Stimulated activated naive CD8-positive, alpha-beta T cell treated with anti-CD3 and anti-CD28 coated beads, Interleukin-15, Interleukin-2, amounts not matched to agents 100 U/mL and 50 U/mL, for 24 hours (primary cell): ENCODE data around the gene DUOXA1.

Source experiments
- ATAC-seq: fragments of 150-1000 bp; cut with Tn5 transposase; one replicate; pipeline ENCODE4 v1.10.0; 2021
- DNase-seq: peaks from one replicate; pipeline ENCODE4 v3.0.0; 2021

The DUOXA1 gene

DNA sequence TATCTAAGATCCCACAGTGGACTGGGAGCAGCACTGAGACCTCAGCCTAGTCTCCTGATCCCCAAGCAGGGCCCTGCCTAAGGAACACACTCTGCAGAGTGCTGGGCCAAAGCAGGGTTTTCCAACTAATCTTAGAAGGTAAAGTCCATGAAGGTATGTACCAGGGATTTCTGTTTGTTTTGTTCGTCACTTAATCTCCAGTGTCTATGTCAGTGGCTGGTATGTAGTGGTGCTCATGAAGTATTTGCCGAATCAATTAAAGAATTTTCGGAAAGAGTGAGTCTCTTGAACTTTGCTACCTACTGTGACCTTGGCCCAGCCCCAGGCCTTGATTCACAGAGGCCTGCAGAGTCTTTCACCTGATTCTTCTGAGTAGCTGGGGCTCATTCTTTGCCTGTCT is 1.8 kb upstream of the DUOXA1 start:
- no peak for ATAC-seq
- no peak for DNase-seq

DNA sequence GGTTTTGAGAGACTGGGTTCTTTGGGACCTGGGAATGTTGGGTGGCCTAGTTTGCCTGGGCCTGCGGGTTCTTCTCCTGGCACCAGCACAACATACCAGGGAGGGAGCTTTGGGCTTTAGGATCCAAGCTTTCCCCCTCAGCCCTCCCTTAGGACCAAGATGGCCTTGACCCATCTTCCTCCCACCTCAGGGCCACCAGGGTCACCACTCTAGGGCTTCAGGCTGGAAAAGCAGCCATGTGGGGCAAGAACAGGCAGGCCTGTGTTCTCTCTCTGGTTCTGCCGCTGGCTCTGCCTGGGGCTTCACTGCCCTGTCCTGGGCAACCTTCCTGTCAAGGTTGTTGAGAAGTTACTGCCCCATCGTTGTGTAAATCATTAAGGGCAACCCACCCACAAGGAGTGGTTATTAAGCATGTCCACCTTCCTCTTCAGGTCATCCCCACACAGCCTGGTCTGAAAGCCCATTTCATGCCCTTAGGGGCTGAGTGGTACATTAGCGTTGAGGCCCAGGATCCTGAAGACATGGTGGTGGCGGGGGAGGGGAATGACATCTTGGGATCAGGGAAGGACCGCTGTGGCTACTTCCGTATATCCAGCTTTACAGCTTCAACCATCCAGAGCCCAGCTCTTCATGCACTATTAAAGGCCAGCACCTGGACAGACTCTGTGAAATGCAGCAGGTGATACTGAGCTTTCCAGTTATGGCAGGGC is 767 bp upstream of the DUOXA1 start:
- DNase-seq (no peak), ATAC-seq (no peak)

- ATAC-seq (no peak), DNase-seq (no peak)
These were observed 574 bp downstream of the DUOXA1 start for GRCh38 chr15:45128971-45129639.

GRCh38 chr15:45126535-45127158 is 3.0 kb downstream of the DUOXA1 start:
- DNase-seq, result no peak

GRCh38 chr15:45123397-45123796 is 6.3 kb downstream of the DUOXA1 start:
- ATAC-seq, result no peak
- DNase-seq, result no peak

More at GRCh38 chr15:45126535-45127158, 3.0 kb downstream of the DUOXA1 start:
- no peak for ATAC-seq

- DNase-seq (no peak), ATAC-seq (no peak)
These were observed 7.0 kb downstream of the DUOXA1 start for GRCh38 chr15:45122719-45123118.

- DNase-seq (no peak), ATAC-seq (no peak)
These were observed 7.8 kb downstream of the DUOXA1 start for GRCh38 chr15:45121706-45122417.

DNA sequence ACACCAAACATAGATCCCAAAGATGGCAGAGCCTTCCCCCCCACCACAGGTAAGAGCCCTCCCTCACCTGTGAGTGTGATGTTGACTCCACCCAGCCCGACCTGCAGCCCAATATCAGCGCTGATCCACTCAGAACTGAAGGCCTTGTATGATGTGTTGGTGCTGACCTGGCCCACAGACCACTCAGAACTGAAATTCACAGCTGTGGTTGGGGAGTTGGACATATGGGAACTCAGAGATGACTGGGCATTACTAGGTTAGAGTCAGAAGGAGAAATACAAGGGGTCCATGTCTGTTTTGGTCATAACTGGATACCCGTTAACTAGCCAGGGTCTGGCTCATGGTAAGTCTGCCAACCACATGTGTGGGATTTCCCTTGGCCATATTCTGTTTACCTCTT is 8.7 kb downstream of the DUOXA1 start:
- no peak for DNase-seq
- ATAC-seq, result no peak

- no peak for DNase-seq
- no peak for ATAC-seq
These were observed 9.4 kb downstream of the DUOXA1 start for GRCh38 chr15:45120081-45120972.

- DNase-seq, result no peak
These were observed 10.7 kb downstream of the DUOXA1 start for GRCh38 chr15:45118996-45119395.

GRCh38 chr15:45118131-45118588 is 11.5 kb downstream of the DUOXA1 start:
- DNase-seq (peak; percentile 88), ATAC-seq (peak; percentile 97)

More at GRCh38 chr15:45118996-45119395, 10.7 kb downstream of the DUOXA1 start:
- no peak for ATAC-seq

DNA sequence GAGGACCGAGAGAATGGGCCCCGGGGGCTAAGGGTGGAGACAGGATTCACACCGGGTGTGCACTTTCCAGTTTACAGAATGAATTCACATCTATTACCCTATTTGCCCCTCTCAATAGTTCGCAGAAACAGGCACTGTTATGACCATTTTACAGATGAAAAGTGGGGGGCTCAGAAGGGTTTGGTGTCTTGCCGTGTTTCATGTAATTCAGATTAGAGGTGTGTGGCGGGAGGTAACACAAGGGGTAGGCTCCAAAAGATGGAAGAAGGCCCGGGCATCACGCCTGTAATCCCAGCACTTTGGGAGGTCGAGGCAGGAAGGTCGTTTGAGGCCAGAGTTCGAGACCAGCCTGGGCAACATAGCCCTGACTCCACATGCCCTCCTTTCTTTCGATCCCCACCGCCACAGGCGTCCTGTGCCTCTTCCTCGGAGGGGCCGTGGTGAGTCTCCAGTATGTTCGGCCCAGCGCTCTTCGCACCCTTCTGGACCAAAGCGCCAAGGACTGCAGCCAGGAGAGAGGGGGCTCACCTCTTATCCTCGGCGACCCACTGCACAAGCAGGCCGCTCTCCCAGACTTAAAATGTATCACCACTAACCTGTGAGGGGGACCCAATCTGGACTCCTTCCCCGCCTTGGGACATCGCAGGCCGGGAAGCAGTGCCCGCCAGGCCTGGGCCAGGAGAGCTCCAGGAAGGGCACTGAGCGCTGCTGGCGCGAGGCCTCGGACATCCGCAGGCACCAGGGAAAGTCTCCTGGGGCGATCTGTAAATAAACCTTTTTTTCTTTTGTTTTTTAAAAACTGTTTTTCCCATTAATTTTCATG is 12.2 kb downstream of the DUOXA1 start:
- DNase-seq (no peak), ATAC-seq (peak; percentile 12)

GRCh38 chr15:45116482-45117307 is 13.0 kb downstream of the DUOXA1 start:
- ATAC-seq (no peak), DNase-seq (no peak)

DNA sequence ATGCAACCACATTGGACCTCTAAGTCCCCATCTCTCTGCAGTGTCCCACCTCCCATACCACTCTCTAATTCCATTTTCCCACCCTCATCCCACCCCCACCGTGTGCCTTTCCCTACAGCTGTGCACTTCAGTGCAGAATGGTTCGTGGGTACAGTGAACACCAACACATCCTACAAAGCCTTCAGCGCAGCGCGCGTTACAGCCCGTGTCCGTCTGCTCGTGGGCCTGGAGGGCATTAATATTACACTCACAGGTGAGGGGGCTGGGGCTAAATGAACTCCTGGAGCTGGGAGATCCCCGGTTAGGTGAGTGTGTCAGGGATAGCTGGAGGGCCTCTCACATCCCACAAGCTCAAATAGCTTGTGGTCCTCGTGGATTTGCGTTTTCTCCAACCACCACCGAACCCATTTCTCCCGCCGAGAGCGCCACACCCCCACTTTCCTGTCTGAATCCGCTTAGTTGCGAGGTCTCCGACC is 13.6 kb downstream of the DUOXA1 start:
- ATAC-seq (no peak), DNase-seq (no peak)

DNA sequence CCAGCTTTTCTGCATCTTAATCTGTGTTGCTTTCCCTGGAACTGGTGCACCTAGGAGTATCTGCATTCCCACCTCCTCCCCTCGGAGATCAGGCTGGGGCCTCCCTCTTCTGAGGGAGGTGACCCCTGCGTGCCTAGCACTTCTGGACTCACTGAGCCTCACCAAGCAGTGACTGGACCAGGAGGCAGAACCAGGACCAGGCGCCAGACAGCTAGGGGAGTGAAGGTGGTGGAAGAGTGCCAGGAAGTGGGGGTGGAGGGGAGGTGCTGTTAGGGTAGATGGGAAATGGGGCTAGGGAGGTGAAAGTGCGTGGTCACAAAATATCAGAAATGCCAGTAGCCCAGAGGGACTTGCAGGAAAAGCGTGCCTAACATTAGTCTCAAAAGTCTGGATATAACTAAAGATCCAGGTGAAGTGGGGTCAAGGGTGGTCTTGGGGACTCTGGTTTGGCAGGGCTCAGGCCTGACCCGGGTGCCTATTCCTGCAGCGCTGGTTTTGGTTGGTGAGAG is 14.3 kb downstream of the DUOXA1 start:
- no peak for ATAC-seq
- DNase-seq, result no peak

DNA sequence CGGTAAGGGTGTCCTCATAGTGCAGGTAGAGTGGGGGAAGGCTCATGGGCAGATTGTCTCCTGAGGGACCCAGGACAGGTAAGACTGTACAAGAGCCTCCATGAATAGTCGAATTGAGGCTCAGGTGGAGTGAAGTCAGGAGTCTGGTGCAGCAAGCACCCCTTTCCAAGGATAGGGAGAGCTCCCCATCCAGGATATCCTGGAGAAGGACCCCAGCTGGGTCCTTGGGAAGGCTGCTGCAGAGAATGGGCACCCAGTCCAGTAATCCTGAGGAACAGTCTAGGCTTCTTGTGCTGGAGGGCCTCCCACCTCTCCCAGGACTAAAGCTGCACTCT is 15.0 kb downstream of the DUOXA1 start:
- no peak for ATAC-seq
- DNase-seq, result no peak

DNA sequence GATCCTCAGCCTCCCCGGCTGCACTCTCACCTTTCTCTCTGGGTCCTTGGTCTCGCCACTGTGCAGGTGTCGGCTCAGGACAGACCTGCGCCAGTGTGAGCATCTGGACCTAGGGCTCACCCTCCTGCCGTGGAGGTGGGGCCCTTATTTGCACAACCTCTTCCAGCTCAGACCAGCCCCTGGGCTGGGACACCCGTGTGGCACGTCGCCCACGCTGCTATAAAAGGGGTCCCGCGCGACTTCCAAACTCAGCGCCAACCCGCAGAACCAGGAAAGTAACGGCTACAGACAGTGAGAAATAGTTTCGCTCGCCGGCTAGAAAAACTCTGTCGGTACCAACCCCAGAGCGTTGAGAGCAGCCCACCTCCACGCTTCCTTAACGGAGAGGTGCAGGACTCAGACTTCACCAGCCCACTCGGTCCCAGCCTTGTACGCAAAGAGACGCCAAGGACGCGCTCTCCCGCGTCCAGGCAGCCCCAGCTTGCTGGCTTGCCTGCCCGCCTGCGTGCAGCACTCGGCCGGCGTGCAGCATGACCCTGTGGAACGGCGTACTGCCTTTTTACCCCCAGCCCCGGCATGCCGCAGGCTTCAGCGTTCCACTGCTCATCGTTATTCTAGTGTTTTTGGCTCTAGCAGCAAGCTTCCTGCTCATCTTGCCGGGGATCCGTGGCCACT is 15.5 kb downstream of the DUOXA1 start, which contains the start of the genes DUOX2 and DUOXA2:
Gene DUOX2 (minus strand): TSS at position 97 of the 675 bp plus-strand sequence. CDS start 761 bp downstream, outside the sequence.
Gene DUOXA2 (plus strand): TSS at position 251 of the 675 bp plus-strand sequence. CDS start 280 bp downstream, at position 531.
- DNase-seq (no peak), ATAC-seq (no peak)

- ATAC-seq, result no peak
- no peak for DNase-seq
These were observed 16.2 kb downstream of the DUOXA1 start for GRCh38 chr15:45113380-45113990.
